Measurements from ENCODE around the gene FTO.
"Not testable (repeated sequence)": the region's sequence is repeated elsewhere in the genome, so short reads cannot be mapped to it uniquely, and the experiment has no call there.

Gene FTO

DNA sequence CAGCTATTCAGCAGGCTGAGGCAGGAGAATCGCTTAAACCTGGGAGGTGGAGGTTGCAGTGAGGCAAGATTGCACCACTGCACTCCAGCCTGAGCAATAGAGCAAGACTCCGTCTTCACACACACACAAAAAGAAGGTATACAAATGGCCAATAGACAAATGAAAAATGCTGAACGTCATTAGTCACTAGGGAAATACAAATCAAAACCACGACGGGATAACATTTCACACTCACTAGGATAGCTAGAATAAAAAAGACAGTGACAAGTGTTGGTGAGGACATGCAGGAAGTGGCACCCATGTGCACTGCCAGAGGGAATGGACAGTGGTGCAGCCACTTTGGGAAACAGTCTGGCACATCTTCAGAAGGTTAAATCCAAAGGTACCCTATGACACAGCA is 172.9 kb downstream of the FTO start:
- H3K4me3 ChIP-seq (ENCODE audit: low read depth, low read length) = no peak overlapping the region
- DNase-seq (ENCODE audit: low read depth) = no peak
- TF ChIP-seq, protein P1, sequence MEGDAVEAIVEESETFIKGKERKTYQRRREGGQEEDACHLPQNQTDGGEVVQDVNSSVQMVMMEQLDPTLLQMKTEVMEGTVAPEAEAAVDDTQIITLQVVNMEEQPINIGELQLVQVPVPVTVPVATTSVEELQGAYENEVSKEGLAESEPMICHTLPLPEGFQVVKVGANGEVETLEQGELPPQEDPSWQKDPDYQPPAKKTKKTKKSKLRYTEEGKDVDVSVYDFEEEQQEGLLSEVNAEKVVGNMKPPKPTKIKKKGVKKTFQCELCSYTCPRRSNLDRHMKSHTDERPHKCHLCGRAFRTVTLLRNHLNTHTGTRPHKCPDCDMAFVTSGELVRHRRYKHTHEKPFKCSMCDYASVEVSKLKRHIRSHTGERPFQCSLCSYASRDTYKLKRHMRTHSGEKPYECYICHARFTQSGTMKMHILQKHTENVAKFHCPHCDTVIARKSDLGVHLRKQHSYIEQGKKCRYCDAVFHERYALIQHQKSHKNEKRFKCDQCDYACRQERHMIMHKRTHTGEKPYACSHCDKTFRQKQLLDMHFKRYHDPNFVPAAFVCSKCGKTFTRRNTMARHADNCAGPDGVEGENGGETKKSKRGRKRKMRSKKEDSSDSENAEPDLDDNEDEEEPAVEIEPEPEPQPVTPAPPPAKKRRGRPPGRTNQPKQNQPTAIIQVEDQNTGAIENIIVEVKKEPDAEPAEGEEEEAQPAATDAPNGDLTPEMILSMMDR (conservative IDR thresholded peaks at IDR 0.05; ENCODE audit: low read depth, low read length) = no peak

DNA sequence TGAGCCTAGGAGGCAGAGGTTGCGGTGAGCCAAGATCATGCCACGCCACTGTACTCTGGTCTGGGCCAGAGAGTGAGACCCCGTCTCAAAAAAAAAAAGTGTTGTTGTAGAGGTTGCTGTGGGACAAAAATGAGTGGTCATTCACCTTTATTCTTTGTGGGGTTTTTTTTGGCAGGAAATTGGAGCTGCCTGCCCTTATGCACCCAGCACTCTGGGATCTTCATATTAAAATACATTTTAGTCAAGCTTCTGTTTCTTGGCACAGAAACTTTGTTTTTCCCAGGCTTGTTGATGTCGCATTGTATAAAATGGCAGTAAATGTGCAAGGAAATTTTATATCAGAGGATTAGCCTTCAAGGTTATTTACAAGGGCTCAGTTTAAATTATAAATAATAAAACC is 174.3 kb downstream of the FTO start:
- no peak overlapping the region for H3K4me3 ChIP-seq (ENCODE audit: low read depth, low read length)
- TF ChIP-seq, protein P1 (conservative IDR thresholded peaks at IDR 0.05; ENCODE audit: low read depth, low read length) = no peak
- peak; percentile 43 for DNase-seq (ENCODE audit: low read depth)

DNA sequence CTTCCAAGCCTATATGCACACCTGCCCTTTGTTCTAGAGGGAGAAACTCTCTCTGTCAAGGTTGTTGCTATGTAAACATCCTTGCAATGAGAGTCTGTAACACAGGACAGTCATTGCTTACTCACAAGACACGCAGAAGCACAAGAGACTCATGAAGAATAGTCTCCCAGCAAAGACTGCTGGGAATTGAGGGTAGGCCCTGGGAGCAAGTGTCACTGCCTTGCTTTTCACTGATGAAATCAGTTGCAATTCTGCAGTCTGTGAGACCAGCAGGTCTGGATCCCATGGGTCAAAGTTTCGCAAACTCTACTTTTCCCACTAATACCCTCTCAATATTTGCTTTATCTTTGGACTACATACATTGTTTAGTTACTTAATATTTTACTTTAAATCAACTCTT is 177.4 kb downstream of the FTO start:
- TF ChIP-seq, protein P1 (conservative IDR thresholded peaks at IDR 0.05; ENCODE audit: low read depth, low read length) = no peak
- H3K4me3 ChIP-seq (ENCODE audit: low read depth, low read length) = no peak overlapping the region
- DNase-seq (ENCODE audit: low read depth) = peak; percentile 84

- H3K4me3 ChIP-seq (ENCODE audit: low read depth, low read length) = no peak overlapping the region
- TF ChIP-seq, protein P1 (conservative IDR thresholded peaks at IDR 0.05; ENCODE audit: low read depth, low read length) = peak; percentile 20
- no peak for DNase-seq (ENCODE audit: low read depth)
Measured at GRCh38 chr16:53882310-53882709, 178.4 kb downstream of the FTO start.

DNA sequence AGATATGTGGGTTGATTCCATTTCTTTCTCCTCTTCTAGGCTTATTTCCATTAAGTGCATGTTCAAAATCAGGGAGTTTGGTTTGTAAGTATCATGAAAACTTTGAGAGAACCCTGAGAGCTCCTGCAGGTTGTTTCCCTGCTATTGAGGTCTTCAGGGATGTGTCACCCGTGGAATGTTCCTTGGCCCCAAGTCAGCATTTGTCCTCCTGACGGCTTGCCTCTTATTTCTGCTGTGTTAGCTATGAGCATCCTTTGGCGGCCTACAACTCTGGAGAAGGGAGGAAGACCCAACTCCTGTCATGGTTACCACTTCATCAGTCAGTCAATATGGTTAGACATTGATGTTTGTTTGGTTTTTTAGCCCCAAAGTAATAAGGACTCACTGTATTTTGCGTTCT is 180.8 kb downstream of the FTO start:
- DNase-seq (ENCODE audit: low read depth) = no peak
- no peak overlapping the region for H3K4me3 ChIP-seq (ENCODE audit: low read depth, low read length)
- TF ChIP-seq, protein P1 (conservative IDR thresholded peaks at IDR 0.05; ENCODE audit: low read depth, low read length) = no peak

GRCh38 chr16:53886482-53887378 is 182.8 kb downstream of the FTO start:
- H3K4me3 ChIP-seq (ENCODE audit: low read depth, low read length) = no peak overlapping the region
- TF ChIP-seq, protein P1 (conservative IDR thresholded peaks at IDR 0.05; ENCODE audit: low read depth, low read length) = no peak
- DNase-seq (ENCODE audit: low read depth) = no peak

- H3K4me3 ChIP-seq (ENCODE audit: low read depth, low read length) = no peak overlapping the region
- TF ChIP-seq, protein P1 (conservative IDR thresholded peaks at IDR 0.05; ENCODE audit: low read depth, low read length) = no peak
- no peak for DNase-seq (ENCODE audit: low read depth)
Measured at GRCh38 chr16:53888222-53888621, 184.3 kb downstream of the FTO start.

GRCh38 chr16:53890877-53891276 is 186.9 kb downstream of the FTO start:
- not testable (repeated sequence) for H3K4me3 ChIP-seq (ENCODE audit: low read depth, low read length); DNase-seq (ENCODE audit: low read depth)
